Nephron (organoid): Measurements from ENCODE around the gene BAD.

Experiments
- H3K27ac Mint-ChIP-seq, 3 experiments: 2 replicates each; pipeline ENCODE4 v1.8.0; 2020; ENCODE audit warnings: mixed read lengths in 3 of 3, mild to moderate bottlenecking in 2 of 3, moderate library complexity in 1 of 3
- H3K27me3 Mint-ChIP-seq: 2 replicates; pipeline ENCODE4 v1.8.0; 2021; ENCODE audit warnings: low read depth, mild to moderate bottlenecking, moderate library complexity, mixed read lengths
- H3K36me3 Mint-ChIP-seq: 2 replicates; pipeline ENCODE4 v1.8.0; 2020; ENCODE audit warnings: low read depth, mixed read lengths
- H3K4me1 Mint-ChIP-seq: 2 replicates; pipeline ENCODE4 v1.8.0; 2020; ENCODE audit warnings: mixed read lengths
- H3K4me3 Mint-ChIP-seq, 3 experiments: 2 replicates each; pipeline ENCODE4 v1.8.0; 2020; ENCODE audit warnings: mild to moderate bottlenecking in 3 of 3, mixed read lengths in 3 of 3, moderate library complexity in 2 of 3
- H3K9me3 Mint-ChIP-seq: 2 replicates; pipeline ENCODE4 v1.8.0; 2020; ENCODE audit warnings: mixed read lengths
- CTCF ChIP-seq, 3 experiments: fragments of 200-600 bp; sonication (generic); IDR thresholded peaks; one replicate each; pipeline ENCODE4 v1.5.0; 2021; ENCODE audit warnings: antibody characterized with exemption in 3 of 3; ENCODE audit not compliant: unreplicated experiment in 3 of 3

The BAD gene

GRCh38 chr11:64294774-64295173 is 10.3 kb upstream of the BAD start:
- peaks cover 4% of the 10 kb centered on the region for H3K4me1 Mint-ChIP-seq
- H3K27me3 Mint-ChIP-seq, result peaks cover 91% of the 10 kb centered on the region
- no peaks in the 10 kb centered on the region for H3K9me3 Mint-ChIP-seq
- no peak overlapping the region for H3K27ac Mint-ChIP-seq
- H3K4me3 Mint-ChIP-seq, result no peak overlapping the region
- no peak for TF ChIP-seq CTCF (IDR thresholded peaks at IDR 0.05; ENCODE audit: unreplicated experiment in 3 of 3)
- no peaks in the 10 kb centered on the region for H3K36me3 Mint-ChIP-seq

- H3K4me3 Mint-ChIP-seq, result peak overlapping the region; percentile 51 to 73 (median 66)
- H3K27me3 Mint-ChIP-seq, result peaks cover 88% of the 10 kb centered on the region
- no peaks in the 10 kb centered on the region for H3K9me3 Mint-ChIP-seq
- no peak for TF ChIP-seq CTCF (IDR thresholded peaks at IDR 0.05; ENCODE audit: unreplicated experiment in 3 of 3)
- peaks cover 6% of the 10 kb centered on the region for H3K36me3 Mint-ChIP-seq
- no peak overlapping the region for H3K27ac Mint-ChIP-seq
- peaks cover 4% of the 10 kb centered on the region for H3K4me1 Mint-ChIP-seq
These were observed 8.2 kb upstream of the BAD start for GRCh38 chr11:64292460-64293254.

GRCh38 chr11:64291752-64292459 is 7.4 kb upstream of the BAD start:
- H3K9me3 Mint-ChIP-seq, result no peaks in the 10 kb centered on the region

DNA sequence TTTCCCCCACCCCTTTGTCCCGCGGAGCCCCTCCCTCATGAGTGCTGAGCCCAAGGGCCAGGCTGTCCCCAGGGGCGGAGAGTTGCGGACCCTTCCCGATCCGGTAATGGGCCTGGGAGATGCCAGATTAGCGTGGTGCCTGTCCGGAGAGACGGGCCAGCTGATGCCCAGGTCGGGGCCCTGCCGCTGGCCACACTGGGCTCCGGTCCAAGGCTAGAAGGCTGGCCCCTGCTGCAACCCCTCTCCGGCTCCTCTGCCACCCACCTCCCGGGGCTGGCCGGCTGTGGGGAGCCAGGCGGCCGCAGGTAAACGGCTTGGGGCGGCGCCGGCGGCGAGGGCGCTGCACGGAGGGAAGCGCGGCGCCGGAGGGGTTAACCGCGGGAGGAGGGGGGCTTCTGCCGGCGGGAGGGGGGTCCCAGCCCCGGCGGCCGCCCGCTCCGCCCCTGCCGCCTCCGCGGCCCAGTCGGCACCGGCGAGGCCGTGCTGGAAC is 6.8 kb upstream of the BAD start, which contains the start of gene KCNK4:
Gene KCNK4 (plus strand): TSS at position 41 of the 490 bp plus-strand sequence. CDS start 1,717 bp downstream, outside the sequence.
- Mint-ChIP-seq H3K27ac (no peak within 1 kb of the TSS), H3K36me3 (peaks cover 6% of the 10 kb centered on the region), H3K9me3 (no peaks in the 10 kb centered on the region), H3K27me3 (peaks cover 74% of the 10 kb centered on the region), H3K4me3 (peak within 1 kb of the TSS; percentile 76 to 83 (median 83)), H3K4me1 (peaks cover 11% of the 10 kb centered on the region)
- no peak for TF ChIP-seq CTCF (IDR thresholded peaks at IDR 0.05; ENCODE audit: unreplicated experiment in 3 of 3)

More at GRCh38 chr11:64291752-64292459, 7.4 kb upstream of the BAD start:
- peaks cover 6% of the 10 kb centered on the region for H3K36me3 Mint-ChIP-seq
- H3K27me3 Mint-ChIP-seq, result peaks cover 80% of the 10 kb centered on the region
- H3K4me3 Mint-ChIP-seq, result no peak overlapping the region
- no peak for TF ChIP-seq CTCF (IDR thresholded peaks at IDR 0.05; ENCODE audit: unreplicated experiment in 3 of 3)
- no peak overlapping the region for H3K27ac Mint-ChIP-seq
- H3K4me1 Mint-ChIP-seq, result peaks cover 5% of the 10 kb centered on the region

DNA sequence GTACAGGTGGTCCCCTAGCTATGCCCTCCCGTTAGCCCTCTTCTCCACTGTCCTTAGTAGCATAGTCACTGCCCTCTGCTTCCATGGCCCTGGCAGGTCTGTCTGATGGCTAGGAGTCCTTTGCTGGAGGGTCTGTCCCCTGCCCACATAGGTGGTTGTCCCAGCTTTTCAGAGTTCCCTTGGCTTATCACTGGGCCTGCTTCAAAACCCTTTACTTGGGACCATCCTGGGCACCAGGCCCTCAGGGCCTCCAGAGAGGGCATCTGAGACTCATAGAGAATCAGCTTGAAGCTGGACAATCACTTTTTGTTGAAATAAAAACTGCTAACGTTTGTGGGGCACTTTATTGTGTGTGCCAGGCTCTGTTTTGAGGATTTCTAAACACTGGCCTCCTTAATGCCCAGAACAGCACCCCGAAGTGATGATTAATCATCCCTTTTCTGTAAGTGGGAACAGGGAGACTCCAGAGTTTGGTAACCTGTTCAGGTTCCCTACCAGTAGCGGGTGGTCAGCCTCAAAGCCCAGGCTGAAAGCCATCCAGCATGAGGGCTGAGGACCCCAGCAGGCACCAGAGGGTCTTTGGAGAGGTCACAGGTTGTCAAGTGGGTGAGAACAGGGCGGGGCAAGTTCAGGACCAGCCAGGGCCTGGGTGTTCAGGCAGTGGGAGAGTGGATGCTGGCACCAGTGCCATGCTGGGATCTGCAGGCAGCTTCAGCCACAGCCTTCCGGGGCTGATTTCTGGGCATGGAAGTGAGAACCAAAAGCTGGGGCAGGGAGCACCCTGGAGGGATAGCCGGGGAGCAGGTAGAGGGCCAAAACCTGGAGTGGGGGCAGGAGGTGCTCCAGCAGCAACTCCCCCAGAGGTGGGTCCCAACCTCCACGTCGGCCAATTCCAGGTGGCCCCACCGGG is 6.1 kb upstream of the BAD start:
- Mint-ChIP-seq H3K4me3 (peak overlapping the region; percentile 76 to 83 (median 83)), H3K4me1 (peaks cover 12% of the 10 kb centered on the region), H3K27me3 (peaks cover 67% of the 10 kb centered on the region), H3K9me3 (no peaks in the 10 kb centered on the region), H3K27ac (no peak overlapping the region), H3K36me3 (peaks cover 6% of the 10 kb centered on the region)
- no peak for TF ChIP-seq CTCF (IDR thresholded peaks at IDR 0.05; ENCODE audit: unreplicated experiment in 3 of 3)
